HEK293 (cell line): ENCODE data around the gene ITSN1.

Experiments
- CTCF ChIA-PET: fragments of 350-600 bp; formaldehyde crosslinking; extraction: SDS; loops from one replicate; lab custom pipeline; 2021; ENCODE audit warnings: antibody characterized with exemption; lab: Yijun Ruan, JAX
- POLR2A ChIA-PET: fragments of 300-600 bp; formaldehyde crosslinking; extraction: SDS; loops from one replicate; lab custom pipeline; 2020; ENCODE audit warnings: antibody characterized with exemption, inconsistent platforms; lab: Yijun Ruan, JAX
- H3K27ac ChIP-seq: fragments of 200-500 bp; sonication (Bioruptor generic); 2 replicates; pipeline ENCODE4 v1.5.1; 2014; ENCODE audit warnings: low read depth, low read length, control low read depth, inconsistent platforms; ENCODE audit errors: extremely low read depth
- H3K36me3 ChIP-seq, 2 experiments: fragments of 200-500 bp in 1 of 2; sonication (Bioruptor generic) in 1 of 2; 1 replicate in 1 of 2; 2 replicates in 1 of 2; pipeline ENCODE4 v1.5.1; 2014 to 2017; ENCODE audit warnings: inconsistent platforms in 2 of 2, low read length in 2 of 2; ENCODE audit not compliant: control insufficient read depth in 2 of 2, insufficient read depth in 1 of 2
- H3K4me1 ChIP-seq: fragments of 200-500 bp; sonication (Bioruptor generic); 2 replicates; pipeline ENCODE4 v1.5.1; 2014; ENCODE audit warnings: mild to moderate bottlenecking, low read length, inconsistent platforms; ENCODE audit not compliant: control insufficient read depth, insufficient read depth
- H3K4me3 ChIP-seq: 2 replicates; pipeline ENCODE4 v1.5.1; 2011; ENCODE audit warnings: low read depth, mild to moderate bottlenecking, control low read depth, low read length, moderate library complexity
- H3K9me3 ChIP-seq: fragments of 200-500 bp; sonication (Bioruptor generic); 2 replicates; pipeline ENCODE4 v1.5.1; 2014; ENCODE audit warnings: low read depth, low read length, inconsistent platforms; ENCODE audit not compliant: control insufficient read depth, insufficient read depth
- KLF8 ChIP-seq: fragments of 450-650 bp; formaldehyde crosslinking; IDR thresholded peaks from 2 replicates; pipeline ENCODE4 v1.5.1; 2016; ENCODE audit warnings: missing biosample characterization, missing genetic modification characterization
- SP7 ChIP-seq: fragments of 450-650 bp; formaldehyde crosslinking; IDR thresholded peaks from 2 replicates; pipeline ENCODE4 v1.5.1; 2016; ENCODE audit warnings: missing biosample characterization, missing genetic modification characterization
- TSHZ1 ChIP-seq: fragments of 450-650 bp; formaldehyde crosslinking; IDR thresholded peaks from 2 replicates; pipeline ENCODE4 v1.5.1; 2016; ENCODE audit warnings: missing biosample characterization, missing genetic modification characterization, borderline replicate concordance
- ZNF184 ChIP-seq: fragments of 450-650 bp; IDR thresholded peaks from 2 replicates; pipeline ENCODE4 v1.5.1; 2018; ENCODE audit warnings: missing biosample characterization, mild to moderate bottlenecking, missing genetic modification characterization
- ZNF2 ChIP-seq: fragments of 450-650 bp; formaldehyde crosslinking; IDR thresholded peaks from 2 replicates; pipeline ENCODE4 v1.5.1; 2016; ENCODE audit warnings: missing biosample characterization, missing genetic modification characterization
- ZNF362 ChIP-seq: fragments of 450-650 bp; formaldehyde crosslinking; IDR thresholded peaks from 2 replicates; pipeline ENCODE4 v1.5.1; 2016; ENCODE audit warnings: missing biosample characterization, missing genetic modification characterization
- ZNF596 ChIP-seq: fragments of 450-650 bp; IDR thresholded peaks from 2 replicates; pipeline ENCODE4 v1.5.0; 2018; ENCODE audit warnings: missing biosample characterization, mild to moderate bottlenecking, missing genetic modification characterization, moderate library complexity
- ZNF776 ChIP-seq: fragments of 450-650 bp; formaldehyde crosslinking; IDR thresholded peaks from 2 replicates; pipeline ENCODE4 v1.5.0; 2017; ENCODE audit warnings: missing biosample characterization, missing genetic modification characterization, borderline replicate concordance
- ZNF792 ChIP-seq: fragments of 450-650 bp; formaldehyde crosslinking; IDR thresholded peaks from 2 replicates; pipeline ENCODE4 v1.5.1; 2016; ENCODE audit warnings: missing biosample characterization, missing genetic modification characterization
- ZSCAN18 ChIP-seq: fragments of 450-650 bp; formaldehyde crosslinking; IDR thresholded peaks from 2 replicates; pipeline ENCODE4 v1.5.1; 2016; ENCODE audit warnings: missing biosample characterization, missing genetic modification characterization
- TF ChIP-seq, protein P1 (sequence below): fragments of 450-650 bp; formaldehyde crosslinking; conservative IDR thresholded peaks from 2 replicates; pipeline ENCODE4 v1.5.1; 2016; ENCODE audit warnings: low read depth, missing biosample characterization, missing genetic modification characterization
- TF ChIP-seq, protein P2 (sequence below): fragments of 450-650 bp; formaldehyde crosslinking; IDR thresholded peaks from 2 replicates; pipeline ENCODE4 v1.5.1; 2017; ENCODE audit warnings: missing biosample characterization, missing genetic modification characterization
- TF ChIP-seq, protein P3 (sequence below): sonication (generic); formaldehyde crosslinking; IDR thresholded peaks from 2 replicates; pipeline ENCODE4 v1.8.1; 2022; ENCODE audit warnings: mild to moderate bottlenecking, moderate library complexity, missing genetic modification reagents

ITSN1 gene

GRCh38 chr21:33871171-33871570 lies 228.9 kb downstream of the ITSN1 start:
- ChIA-PET POLR2A (interaction anchor here (0.5 to 0.9 kb wide), 2 partner anchors 12 to 22 kb away, joined by 3 to 4 read pairs; no protein-coding TSS in a partner anchor), CTCF (interaction anchor here (0.7 kb wide), 1 partner anchor 290 kb away, joined by 3 read pairs; no protein-coding TSS in a partner anchor)
- Histone ChIP-seq H3K27ac (no peak overlapping the region), H3K9me3 (no peaks in the 10 kb centered on the region), H3K36me3 (no peaks in the 10 kb centered on the region), H3K4me1 (no peaks in the 10 kb centered on the region), H3K4me3 (no peak overlapping the region)
- TF ChIP-seq ZNF792 (tag by site-specific recombination): no peak
- no peak for TF ChIP-seq SP7 (tag by site-specific recombination)
- TF ChIP-seq ZSCAN18 (tag by site-specific recombination): no peak
- TF ChIP-seq TSHZ1 (tag by site-specific recombination): no peak
- TF ChIP-seq, protein P1, sequence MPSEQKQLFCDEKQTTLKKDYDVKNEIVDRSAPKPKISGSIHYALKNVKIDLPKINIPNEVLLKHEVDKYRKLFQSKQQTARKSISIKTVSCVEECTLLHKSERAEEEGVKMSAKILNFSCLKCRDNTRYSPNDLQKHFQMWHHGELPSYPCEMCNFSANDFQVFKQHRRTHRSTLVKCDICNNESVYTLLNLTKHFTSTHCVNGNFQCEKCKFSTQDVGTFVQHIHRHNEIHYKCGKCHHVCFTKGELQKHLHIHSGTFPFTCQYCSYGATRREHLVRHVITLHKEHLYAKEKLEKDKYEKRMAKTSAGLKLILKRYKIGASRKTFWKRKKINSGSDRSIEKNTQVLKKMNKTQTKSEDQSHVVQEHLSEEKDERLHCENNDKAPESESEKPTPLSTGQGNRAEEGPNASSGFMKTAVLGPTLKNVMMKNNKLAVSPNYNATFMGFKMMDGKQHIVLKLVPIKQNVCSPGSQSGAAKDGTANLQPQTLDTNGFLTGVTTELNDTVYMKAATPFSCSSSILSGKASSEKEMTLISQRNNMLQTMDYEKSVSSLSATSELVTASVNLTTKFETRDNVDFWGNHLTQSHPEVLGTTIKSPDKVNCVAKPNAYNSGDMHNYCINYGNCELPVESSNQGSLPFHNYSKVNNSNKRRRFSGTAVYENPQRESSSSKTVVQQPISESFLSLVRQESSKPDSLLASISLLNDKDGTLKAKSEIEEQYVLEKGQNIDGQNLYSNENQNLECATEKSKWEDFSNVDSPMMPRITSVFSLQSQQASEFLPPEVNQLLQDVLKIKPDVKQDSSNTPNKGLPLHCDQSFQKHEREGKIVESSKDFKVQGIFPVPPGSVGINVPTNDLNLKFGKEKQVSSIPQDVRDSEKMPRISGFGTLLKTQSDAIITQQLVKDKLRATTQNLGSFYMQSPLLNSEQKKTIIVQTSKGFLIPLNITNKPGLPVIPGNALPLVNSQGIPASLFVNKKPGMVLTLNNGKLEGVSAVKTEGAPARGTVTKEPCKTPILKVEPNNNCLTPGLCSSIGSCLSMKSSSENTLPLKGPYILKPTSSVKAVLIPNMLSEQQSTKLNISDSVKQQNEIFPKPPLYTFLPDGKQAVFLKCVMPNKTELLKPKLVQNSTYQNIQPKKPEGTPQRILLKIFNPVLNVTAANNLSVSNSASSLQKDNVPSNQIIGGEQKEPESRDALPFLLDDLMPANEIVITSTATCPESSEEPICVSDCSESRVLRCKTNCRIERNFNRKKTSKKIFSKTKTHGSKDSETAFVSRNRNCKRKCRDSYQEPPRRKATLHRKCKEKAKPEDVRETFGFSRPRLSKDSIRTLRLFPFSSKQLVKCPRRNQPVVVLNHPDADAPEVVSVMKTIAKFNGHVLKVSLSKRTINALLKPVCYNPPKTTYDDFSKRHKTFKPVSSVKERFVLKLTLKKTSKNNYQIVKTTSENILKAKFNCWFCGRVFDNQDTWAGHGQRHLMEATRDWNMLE (tag by site-specific recombination): no peak

DNA sequence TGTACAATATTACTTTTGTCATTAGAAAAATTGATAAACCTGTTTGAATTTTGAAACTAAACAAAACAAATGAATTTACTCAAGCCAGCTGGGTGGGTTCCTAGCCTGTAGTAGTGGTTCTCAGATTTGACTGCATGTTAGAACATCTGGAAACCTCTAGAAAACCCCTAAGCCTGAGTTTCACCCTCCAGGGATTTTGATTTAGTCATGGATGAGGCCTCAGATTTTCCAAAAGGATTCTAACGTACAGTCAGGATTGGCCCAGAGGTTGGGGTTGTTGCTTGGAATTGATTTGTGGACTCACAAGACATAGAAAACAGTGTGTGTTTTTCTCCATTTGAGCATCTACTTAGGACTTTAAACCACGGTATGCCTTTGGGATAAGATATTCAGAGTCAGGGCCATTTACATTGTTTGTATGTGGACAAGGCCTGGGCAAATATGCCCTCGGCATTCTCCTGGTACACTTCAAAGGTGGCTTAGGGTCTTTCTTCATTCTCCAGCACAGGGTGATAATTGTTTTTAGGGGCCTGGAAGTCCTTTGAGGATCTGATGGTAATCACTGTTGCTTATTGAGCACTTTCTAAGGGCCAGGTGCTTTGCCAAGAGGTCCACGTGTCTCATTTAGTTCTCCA lies 230.7 kb downstream of the ITSN1 start:
- POLR2A ChIA-PET: no interaction called here
- CTCF ChIA-PET: no interaction called here
- Histone ChIP-seq H3K36me3 (no peaks in the 10 kb centered on the region), H3K9me3 (no peaks in the 10 kb centered on the region)
- TF ChIP-seq, protein P2, sequence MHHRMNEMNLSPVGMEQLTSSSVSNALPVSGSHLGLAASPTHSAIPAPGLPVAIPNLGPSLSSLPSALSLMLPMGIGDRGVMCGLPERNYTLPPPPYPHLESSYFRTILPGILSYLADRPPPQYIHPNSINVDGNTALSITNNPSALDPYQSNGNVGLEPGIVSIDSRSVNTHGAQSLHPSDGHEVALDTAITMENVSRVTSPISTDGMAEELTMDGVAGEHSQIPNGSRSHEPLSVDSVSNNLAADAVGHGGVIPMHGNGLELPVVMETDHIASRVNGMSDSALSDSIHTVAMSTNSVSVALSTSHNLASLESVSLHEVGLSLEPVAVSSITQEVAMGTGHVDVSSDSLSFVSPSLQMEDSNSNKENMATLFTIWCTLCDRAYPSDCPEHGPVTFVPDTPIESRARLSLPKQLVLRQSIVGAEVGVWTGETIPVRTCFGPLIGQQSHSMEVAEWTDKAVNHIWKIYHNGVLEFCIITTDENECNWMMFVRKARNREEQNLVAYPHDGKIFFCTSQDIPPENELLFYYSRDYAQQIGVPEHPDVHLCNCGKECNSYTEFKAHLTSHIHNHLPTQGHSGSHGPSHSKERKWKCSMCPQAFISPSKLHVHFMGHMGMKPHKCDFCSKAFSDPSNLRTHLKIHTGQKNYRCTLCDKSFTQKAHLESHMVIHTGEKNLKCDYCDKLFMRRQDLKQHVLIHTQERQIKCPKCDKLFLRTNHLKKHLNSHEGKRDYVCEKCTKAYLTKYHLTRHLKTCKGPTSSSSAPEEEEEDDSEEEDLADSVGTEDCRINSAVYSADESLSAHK (tag by site-specific recombination): no peak
- no peak for TF ChIP-seq ZNF2 (tag by site-specific recombination)
- no peak for TF ChIP-seq ZNF776 (tag by site-specific recombination)
- TF ChIP-seq KLF8 (tag by site-specific recombination): no peak
- TF ChIP-seq, protein P3, sequence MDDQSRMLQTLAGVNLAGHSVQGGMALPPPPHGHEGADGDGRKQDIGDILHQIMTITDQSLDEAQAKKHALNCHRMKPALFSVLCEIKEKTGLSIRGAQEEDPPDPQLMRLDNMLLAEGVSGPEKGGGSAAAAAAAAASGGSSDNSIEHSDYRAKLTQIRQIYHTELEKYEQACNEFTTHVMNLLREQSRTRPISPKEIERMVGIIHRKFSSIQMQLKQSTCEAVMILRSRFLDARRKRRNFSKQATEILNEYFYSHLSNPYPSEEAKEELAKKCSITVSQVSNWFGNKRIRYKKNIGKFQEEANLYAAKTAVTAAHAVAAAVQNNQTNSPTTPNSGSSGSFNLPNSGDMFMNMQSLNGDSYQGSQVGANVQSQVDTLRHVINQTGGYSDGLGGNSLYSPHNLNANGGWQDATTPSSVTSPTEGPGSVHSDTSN (CRISPR knock-in tag): no peak
- no peak for TF ChIP-seq ZNF362 (tag by site-specific recombination)
- TF ChIP-seq ZNF184 (tag by site-specific recombination): no peak
- TF ChIP-seq ZNF596 (tag by site-specific recombination): no peak
- TF ChIP-seq, all 188 proteins: peak for 0
- no peak overlapping the region for H3K27ac ChIP-seq
- no peaks in the 10 kb centered on the region for H3K4me1 ChIP-seq
- no peak overlapping the region for H3K4me3 ChIP-seq
